Activated T-cell treated with anti-CD3 and anti-CD28 coated beads, Interleukin-2, amount 50 U/mL, for 24 hours (primary cell): Measurements from ENCODE around the gene SLCO4C1.

ENCODE experiments used
- DNase-seq: peaks from one replicate; pipeline ENCODE4 v3.0.0-alpha.2; 2020
- H3K27ac Mint-ChIP-seq: 2 replicates; pipeline ENCODE4 v1.8.0; 2020; ENCODE audit warnings: mild to moderate bottlenecking, mixed read lengths
- H3K27me3 Mint-ChIP-seq: 2 replicates; pipeline ENCODE4 v1.8.0; 2020; ENCODE audit warnings: mixed read lengths
- H3K36me3 Mint-ChIP-seq: 2 replicates; pipeline ENCODE4 v1.8.0; 2020; ENCODE audit warnings: low read depth, mixed read lengths
- H3K4me1 Mint-ChIP-seq: 2 replicates; pipeline ENCODE4 v1.8.0; 2020; ENCODE audit warnings: low read depth, mixed read lengths
- H3K4me3 Mint-ChIP-seq: 2 replicates; pipeline ENCODE4 v1.8.0; 2020; ENCODE audit warnings: mild to moderate bottlenecking, moderate library complexity, mixed read lengths
- H3K9me3 Mint-ChIP-seq: 2 replicates; pipeline ENCODE4 v1.8.0; 2020; ENCODE audit warnings: mixed read lengths

Gene SLCO4C1

DNA sequence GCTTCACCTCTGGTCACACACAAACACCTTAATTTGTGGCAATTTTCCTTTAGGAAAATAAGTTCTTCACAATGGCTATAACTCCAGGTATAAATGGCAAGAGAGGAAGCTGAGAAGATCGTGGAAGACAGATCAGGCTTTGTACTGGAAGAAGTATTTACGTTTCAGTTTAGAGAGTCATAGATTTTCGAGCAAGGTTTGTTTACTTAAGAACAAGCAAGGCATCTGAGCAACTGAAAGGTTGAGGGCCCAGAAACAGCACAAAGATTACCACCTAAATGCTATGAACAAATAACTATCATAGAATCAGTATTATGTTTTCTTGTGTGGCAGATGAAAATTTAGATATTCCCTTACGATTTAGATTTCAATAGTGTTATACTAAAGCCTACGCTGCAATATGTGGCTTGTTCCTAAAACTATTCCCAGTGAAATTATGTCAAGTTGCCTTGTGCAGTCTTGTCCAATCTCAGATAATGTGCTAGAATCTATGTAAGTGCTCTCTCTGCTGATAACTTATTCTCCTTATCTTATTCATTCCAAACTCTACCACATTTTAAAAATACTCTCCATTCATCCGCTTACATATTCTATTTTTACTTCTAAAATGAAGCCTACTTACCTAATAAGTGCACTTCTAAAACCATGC is 6.7 kb downstream of the SLCO4C1 start:
- Mint-ChIP-seq H3K4me1 (peaks cover 1% of the 10 kb centered on the region), H3K9me3 (no peaks in the 10 kb centered on the region), H3K36me3 (no peaks in the 10 kb centered on the region), H3K27me3 (peaks cover under 1% of the 10 kb centered on the region), H3K27ac (no peak overlapping the region), H3K4me3 (no peak overlapping the region)
- DNase-seq = no peak

- no peak for DNase-seq
- Mint-ChIP-seq H3K9me3 (no peaks in the 10 kb centered on the region), H3K27ac (no peak overlapping the region), H3K36me3 (no peaks in the 10 kb centered on the region), H3K27me3 (no peaks in the 10 kb centered on the region), H3K4me3 (no peak overlapping the region), H3K4me1 (peaks cover 2% of the 10 kb centered on the region)
Measured at GRCh38 chr5:102288630-102289029, 7.5 kb downstream of the SLCO4C1 start.

DNA sequence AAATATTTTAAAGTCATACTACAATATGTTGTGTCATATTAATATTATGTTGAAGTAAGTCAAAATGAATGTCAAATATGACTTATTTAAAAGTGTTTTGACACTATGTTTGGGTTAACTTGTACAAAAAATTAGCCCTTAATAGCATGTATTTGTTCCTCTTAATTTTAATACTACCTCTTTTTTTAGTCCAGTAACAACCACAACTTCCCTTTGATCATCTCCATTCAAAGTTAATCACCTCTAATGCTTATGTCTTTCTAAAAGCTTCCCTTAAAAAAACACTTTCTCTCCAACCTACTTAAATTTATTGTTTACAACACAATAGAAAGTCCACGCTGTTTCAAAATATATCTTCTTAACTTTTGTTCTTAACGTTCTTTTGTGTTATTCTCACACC is 9.6 kb downstream of the SLCO4C1 start:
- Mint-ChIP-seq H3K4me1 (peaks cover 8% of the 10 kb centered on the region), H3K36me3 (no peaks in the 10 kb centered on the region), H3K27me3 (no peaks in the 10 kb centered on the region), H3K9me3 (no peaks in the 10 kb centered on the region), H3K27ac (no peak overlapping the region), H3K4me3 (no peak overlapping the region)
- DNase-seq = no peak

- H3K27me3 Mint-ChIP-seq = no peaks in the 10 kb centered on the region
- H3K4me1 Mint-ChIP-seq = peaks cover 9% of the 10 kb centered on the region
- no peak for DNase-seq
- H3K36me3 Mint-ChIP-seq = no peaks in the 10 kb centered on the region
- no peaks in the 10 kb centered on the region for H3K9me3 Mint-ChIP-seq
- H3K27ac Mint-ChIP-seq = no peak overlapping the region
- no peak overlapping the region for H3K4me3 Mint-ChIP-seq
Measured at GRCh38 chr5:102283102-102283797, 12.8 kb downstream of the SLCO4C1 start.

- no peak overlapping the region for H3K4me3 Mint-ChIP-seq
- H3K9me3 Mint-ChIP-seq = no peaks in the 10 kb centered on the region
- H3K27ac Mint-ChIP-seq = no peak overlapping the region
- H3K27me3 Mint-ChIP-seq = no peaks in the 10 kb centered on the region
- no peak for DNase-seq
- H3K4me1 Mint-ChIP-seq = peaks cover 8% of the 10 kb centered on the region
- no peaks in the 10 kb centered on the region for H3K36me3 Mint-ChIP-seq
Measured at GRCh38 chr5:102279711-102280110, 16.4 kb downstream of the SLCO4C1 start.

GRCh38 chr5:102278231-102278630 is 17.9 kb downstream of the SLCO4C1 start:
- Mint-ChIP-seq H3K4me1 (peaks cover 4% of the 10 kb centered on the region), H3K36me3 (no peaks in the 10 kb centered on the region), H3K9me3 (no peaks in the 10 kb centered on the region), H3K27ac (no peak overlapping the region), H3K4me3 (no peak overlapping the region), H3K27me3 (no peaks in the 10 kb centered on the region)
- DNase-seq = no peak

GRCh38 chr5:102277144-102277543 is 18.9 kb downstream of the SLCO4C1 start:
- H3K27ac Mint-ChIP-seq = no peak overlapping the region
- DNase-seq = no peak
- H3K4me1 Mint-ChIP-seq = peaks cover 1% of the 10 kb centered on the region
- no peaks in the 10 kb centered on the region for H3K9me3 Mint-ChIP-seq
- no peaks in the 10 kb centered on the region for H3K36me3 Mint-ChIP-seq
- H3K27me3 Mint-ChIP-seq = no peaks in the 10 kb centered on the region
- no peak overlapping the region for H3K4me3 Mint-ChIP-seq

DNA sequence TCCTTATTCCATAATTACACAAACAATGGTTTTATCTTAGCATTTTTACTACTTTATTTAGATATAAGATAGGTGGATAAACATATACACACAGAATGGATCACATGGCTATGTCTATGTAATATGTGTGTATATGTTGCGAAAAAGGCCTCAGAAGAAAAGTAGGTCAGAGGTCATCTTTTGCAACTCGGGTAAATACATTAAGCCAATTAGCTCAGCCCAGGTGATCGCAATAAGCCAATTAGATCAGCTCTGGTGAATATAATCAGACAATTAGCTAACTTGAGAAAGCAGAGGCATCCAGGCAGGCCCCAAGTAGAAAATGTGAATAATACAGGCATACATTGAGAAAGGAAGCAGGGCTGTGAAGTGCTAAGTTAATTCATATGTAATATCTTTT is 24.3 kb downstream of the SLCO4C1 start:
- DNase-seq = no peak
- no peak overlapping the region for H3K4me3 Mint-ChIP-seq
- H3K4me1 Mint-ChIP-seq = no peaks in the 10 kb centered on the region
- peaks cover 15% of the 10 kb centered on the region for H3K9me3 Mint-ChIP-seq
- no peaks in the 10 kb centered on the region for H3K27me3 Mint-ChIP-seq
- no peaks in the 10 kb centered on the region for H3K36me3 Mint-ChIP-seq
- no peak overlapping the region for H3K27ac Mint-ChIP-seq

GRCh38 chr5:102270036-102270435 is 26.0 kb downstream of the SLCO4C1 start:
- Mint-ChIP-seq H3K4me3 (no peak overlapping the region), H3K27me3 (no peaks in the 10 kb centered on the region), H3K4me1 (no peaks in the 10 kb centered on the region)

GRCh38 chr5:102262688-102263087 is 33.4 kb downstream of the SLCO4C1 start:
- Mint-ChIP-seq H3K36me3 (no peaks in the 10 kb centered on the region), H3K9me3 (no peaks in the 10 kb centered on the region), H3K4me1 (no peaks in the 10 kb centered on the region), H3K27me3 (no peaks in the 10 kb centered on the region), H3K4me3 (no peak overlapping the region), H3K27ac (no peak overlapping the region)
- no peak for DNase-seq

More at GRCh38 chr5:102270036-102270435, 26.0 kb downstream of the SLCO4C1 start:
- Mint-ChIP-seq H3K9me3 (peaks cover 15% of the 10 kb centered on the region), H3K27ac (no peak overlapping the region), H3K36me3 (no peaks in the 10 kb centered on the region)
- no peak for DNase-seq

- no peaks in the 10 kb centered on the region for H3K9me3 Mint-ChIP-seq
- H3K27me3 Mint-ChIP-seq = no peaks in the 10 kb centered on the region
- DNase-seq = no peak
- H3K4me3 Mint-ChIP-seq = no peak overlapping the region
- no peaks in the 10 kb centered on the region for H3K4me1 Mint-ChIP-seq
- H3K27ac Mint-ChIP-seq = no peak overlapping the region
- no peaks in the 10 kb centered on the region for H3K36me3 Mint-ChIP-seq
Measured at GRCh38 chr5:102249381-102249780, 46.7 kb downstream of the SLCO4C1 start.

DNA sequence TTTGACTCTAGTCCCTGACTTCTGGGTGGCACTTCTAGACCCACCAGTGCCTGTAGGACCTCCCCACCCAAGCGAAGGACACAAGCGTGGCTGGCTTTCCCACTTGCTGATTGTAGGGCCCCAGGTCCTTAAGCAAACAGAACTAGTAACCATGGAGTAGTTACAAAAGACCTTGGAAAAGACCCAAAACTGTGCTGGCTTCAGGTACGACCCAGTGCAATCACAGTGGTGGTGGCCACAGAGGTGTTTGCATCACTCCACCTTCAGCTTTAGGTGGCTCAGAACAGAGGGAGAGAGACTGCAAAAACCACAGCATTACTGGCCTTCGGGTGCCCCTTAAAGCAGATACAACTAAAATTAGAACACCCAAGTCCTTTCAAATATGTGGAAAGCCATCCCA is 52.9 kb downstream of the SLCO4C1 start:
- H3K27ac Mint-ChIP-seq = no peak overlapping the region

GRCh38 chr5:102241809-102242421 is 54.2 kb downstream of the SLCO4C1 start:
- Mint-ChIP-seq H3K4me1 (no peaks in the 10 kb centered on the region), H3K36me3 (no peaks in the 10 kb centered on the region), H3K4me3 (no peak overlapping the region), H3K27ac (no peak overlapping the region), H3K27me3 (no peaks in the 10 kb centered on the region), H3K9me3 (no peaks in the 10 kb centered on the region)
- no peak for DNase-seq

More for the DNA sequence above, 52.9 kb downstream of the SLCO4C1 start:
- Mint-ChIP-seq H3K27me3 (no peaks in the 10 kb centered on the region), H3K4me1 (no peaks in the 10 kb centered on the region), H3K36me3 (no peaks in the 10 kb centered on the region), H3K4me3 (no peak overlapping the region), H3K9me3 (no peaks in the 10 kb centered on the region)
- no peak for DNase-seq

GRCh38 chr5:102231693-102232619 is 64.1 kb downstream of the SLCO4C1 start:
- DNase-seq = no peak
- Mint-ChIP-seq H3K36me3 (no peaks in the 10 kb centered on the region), H3K27me3 (no peaks in the 10 kb centered on the region), H3K9me3 (no peaks in the 10 kb centered on the region), H3K4me1 (peaks cover 6% of the 10 kb centered on the region), H3K27ac (no peak overlapping the region), H3K4me3 (no peak overlapping the region)
